Medulla oblongata (tissue), 1 donor: ENCODE results near the gene CCDC138.

Experiments
- DNase-seq: peaks from one replicate; pipeline ENCODE4 v3.0.0-alpha.2; 2015; ENCODE audit errors: extremely low spot score

CCDC138 gene

GRCh38 chr2:108829578-108830310, 43.2 kb downstream of the CCDC138 start:
- no peak for DNase-seq

- no peak for DNase-seq
Measured at GRCh38 chr2:108833219-108833618, 46.6 kb downstream of the CCDC138 start.

- DNase-seq, result no peak
Measured at GRCh38 chr2:108834620-108835019, 48.0 kb downstream of the CCDC138 start.

GRCh38 chr2:108835040-108835439, 48.5 kb downstream of the CCDC138 start:
- DNase-seq, result no peak

GRCh38 chr2:108837198-108837597, 50.6 kb downstream of the CCDC138 start:
- no peak for DNase-seq

- no peak for DNase-seq
Measured at GRCh38 chr2:108841506-108841905, 54.9 kb downstream of the CCDC138 start.

- DNase-seq, result no peak
Measured at GRCh38 chr2:108845923-108846322, 59.4 kb downstream of the CCDC138 start.

- no peak for DNase-seq
Measured at GRCh38 chr2:108847000-108847399, 60.4 kb downstream of the CCDC138 start.

- no peak for DNase-seq
Measured at GRCh38 chr2:108852375-108852774, 65.8 kb downstream of the CCDC138 start.

- DNase-seq, result no peak
Measured at GRCh38 chr2:108853421-108853820, 66.8 kb downstream of the CCDC138 start.

- DNase-seq, result no peak
Measured at GRCh38 chr2:108854484-108854883, 67.9 kb downstream of the CCDC138 start.

- DNase-seq, result peak; percentile 15
Measured at GRCh38 chr2:108855194-108855593, 68.6 kb downstream of the CCDC138 start.

- no peak for DNase-seq
Measured at GRCh38 chr2:108858894-108859293, 72.3 kb downstream of the CCDC138 start.

GRCh38 chr2:108866041-108866440, 79.5 kb downstream of the CCDC138 start:
- DNase-seq, result no peak

GRCh38 chr2:108868911-108869310, 82.3 kb downstream of the CCDC138 start:
- no peak for DNase-seq

GRCh38 chr2:108869542-108869941, 83.0 kb downstream of the CCDC138 start:
- no peak for DNase-seq

GRCh38 chr2:108870069-108870644, 83.6 kb downstream of the CCDC138 start:
- DNase-seq, result no peak

GRCh38 chr2:108877506-108877905, 90.9 kb downstream of the CCDC138 start:
- DNase-seq, result no peak

GRCh38 chr2:108878276-108878675, 91.7 kb downstream of the CCDC138 start:
- no peak for DNase-seq

- no peak for DNase-seq
Measured at GRCh38 chr2:108884619-108885018, 98.0 kb downstream of the CCDC138 start.

GRCh38 chr2:108889907-108890306, 103.3 kb downstream of the CCDC138 start:
- DNase-seq, result no peak

GRCh38 chr2:108893277-108893676, 106.7 kb downstream of the CCDC138 start:
- DNase-seq, result no peak

- no peak for DNase-seq
Measured at GRCh38 chr2:108894766-108895165, 108.2 kb downstream of the CCDC138 start.

GRCh38 chr2:108895188-108895587, 108.6 kb downstream of the CCDC138 start:
- no peak for DNase-seq
